GM13976 (cell line): Measurements from ENCODE around the gene SLC6A7.
"Not testable (repeated sequence)": the region's sequence is repeated elsewhere in the genome, so short reads cannot be mapped to it uniquely, and the experiment has no call there.

Experiments
- DNase-seq: peaks from one replicate; pipeline ENCODE4 v3.0.0; 2012; ENCODE audit warnings: low spot score
- in situ Hi-C: fragments of 300-500 bp; cut with MboI; formaldehyde crosslinking; loops from one replicate; pipeline ENCODE4 v1.12.0; 2022; ENCODE audit warnings: low sequenced_read_pairs, mixed read lengths, inconsistent platforms; ENCODE audit not compliant: unreplicated experiment
- TF ChIP-seq, protein P1 (sequence below): IDR thresholded peaks from 2 replicates; pipeline ENCODE4 v1.5.1; 2012; ENCODE audit warnings: borderline replicate concordance, mild to moderate bottlenecking; ENCODE audit not compliant: insufficient read depth; ENCODE audit errors: extremely low read depth, missing control alignments, control extremely low read depth

Gene SLC6A7

DNA sequence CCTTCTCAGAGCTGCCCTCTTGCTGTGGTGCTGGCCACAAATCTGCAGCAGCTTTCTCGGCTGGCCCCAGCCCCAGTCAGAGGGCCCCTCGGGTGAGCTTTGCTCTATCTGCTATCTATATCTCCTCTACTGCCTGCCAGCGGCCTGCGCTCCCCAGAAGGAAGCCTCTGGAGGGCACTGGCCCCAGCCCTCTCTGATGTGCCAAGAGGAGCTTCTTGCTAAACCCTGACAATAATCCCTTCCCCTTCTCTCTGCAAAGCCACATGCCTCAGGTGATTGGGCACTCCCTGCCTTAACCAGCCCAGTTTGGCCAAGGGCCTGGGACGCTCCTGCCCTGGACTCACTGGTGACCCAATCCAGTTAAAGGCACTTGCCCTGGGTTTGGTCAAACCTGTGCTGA, 57.0 kb downstream of the SLC6A7 start:
- DNase-seq = no peak
- in situ Hi-C loops = no loop called here
- TF ChIP-seq, protein P1, sequence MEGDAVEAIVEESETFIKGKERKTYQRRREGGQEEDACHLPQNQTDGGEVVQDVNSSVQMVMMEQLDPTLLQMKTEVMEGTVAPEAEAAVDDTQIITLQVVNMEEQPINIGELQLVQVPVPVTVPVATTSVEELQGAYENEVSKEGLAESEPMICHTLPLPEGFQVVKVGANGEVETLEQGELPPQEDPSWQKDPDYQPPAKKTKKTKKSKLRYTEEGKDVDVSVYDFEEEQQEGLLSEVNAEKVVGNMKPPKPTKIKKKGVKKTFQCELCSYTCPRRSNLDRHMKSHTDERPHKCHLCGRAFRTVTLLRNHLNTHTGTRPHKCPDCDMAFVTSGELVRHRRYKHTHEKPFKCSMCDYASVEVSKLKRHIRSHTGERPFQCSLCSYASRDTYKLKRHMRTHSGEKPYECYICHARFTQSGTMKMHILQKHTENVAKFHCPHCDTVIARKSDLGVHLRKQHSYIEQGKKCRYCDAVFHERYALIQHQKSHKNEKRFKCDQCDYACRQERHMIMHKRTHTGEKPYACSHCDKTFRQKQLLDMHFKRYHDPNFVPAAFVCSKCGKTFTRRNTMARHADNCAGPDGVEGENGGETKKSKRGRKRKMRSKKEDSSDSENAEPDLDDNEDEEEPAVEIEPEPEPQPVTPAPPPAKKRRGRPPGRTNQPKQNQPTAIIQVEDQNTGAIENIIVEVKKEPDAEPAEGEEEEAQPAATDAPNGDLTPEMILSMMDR = no peak

DNA sequence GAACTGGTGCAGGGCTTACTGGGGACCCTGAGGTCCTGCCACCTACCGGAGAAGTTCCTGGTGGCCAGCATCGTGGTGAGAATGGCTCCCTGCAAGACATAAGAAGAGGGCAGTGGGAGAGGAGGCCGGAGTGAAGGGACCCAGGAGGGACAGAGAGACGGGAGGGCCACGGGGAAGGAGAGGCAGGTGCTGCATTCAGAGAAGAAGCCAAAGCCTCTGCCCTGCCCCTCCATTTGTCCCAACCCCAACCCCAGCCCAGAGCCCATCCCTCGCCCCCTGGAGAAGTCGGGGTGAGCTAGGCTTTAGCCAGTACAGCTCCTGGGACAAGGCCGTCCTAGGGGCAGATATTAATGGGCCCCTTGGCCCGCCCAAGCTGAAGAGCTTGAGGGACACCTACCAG, 57.9 kb downstream of the SLC6A7 start:
- in situ Hi-C loops = no loop called here
- DNase-seq = no peak
- TF ChIP-seq, protein P1 = no peak

DNA sequence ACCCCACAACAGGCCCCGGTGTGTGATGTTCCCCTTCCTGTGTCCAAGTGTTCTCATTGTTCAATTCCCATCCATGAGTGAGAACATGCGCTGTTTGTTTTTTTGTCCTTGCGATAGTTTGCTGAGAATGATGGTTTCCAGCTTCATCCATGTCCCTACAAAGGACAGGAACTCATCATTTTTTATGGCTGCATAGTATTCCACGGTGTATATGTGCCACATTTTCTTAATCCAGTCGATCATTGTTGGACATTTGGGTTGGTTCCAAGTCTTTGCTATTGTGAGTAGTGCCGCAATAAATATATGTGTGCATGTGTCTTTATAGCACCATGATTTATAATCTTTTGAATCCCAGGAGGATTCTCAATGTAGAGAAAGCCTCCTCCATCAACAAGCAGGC, 58.6 kb downstream of the SLC6A7 start:
- in situ Hi-C loops, DNase-seq: not testable (repeated sequence)

DNA sequence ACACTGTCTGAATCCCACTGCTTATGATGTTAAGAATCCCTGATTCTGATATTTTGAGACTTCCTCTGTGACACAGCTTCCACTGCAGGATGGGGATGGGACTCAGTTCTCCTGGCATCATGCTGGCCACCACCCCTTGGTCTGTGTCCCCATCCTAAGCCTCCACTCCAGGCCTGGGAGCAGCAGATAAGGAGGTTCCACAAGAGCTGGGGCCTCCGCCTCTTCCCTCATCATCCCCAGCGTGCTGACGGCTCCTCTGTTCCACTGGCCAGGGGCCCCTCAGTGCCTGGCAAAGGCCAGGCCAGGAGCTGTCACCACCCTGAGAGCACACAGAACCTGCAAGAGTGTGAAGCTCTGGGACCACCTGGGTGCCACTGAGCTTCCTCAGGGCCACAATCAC, 59.1 kb downstream of the SLC6A7 start:
- TF ChIP-seq, protein P1 = no peak
- no peak for DNase-seq
- in situ Hi-C loops = no loop called here

DNA sequence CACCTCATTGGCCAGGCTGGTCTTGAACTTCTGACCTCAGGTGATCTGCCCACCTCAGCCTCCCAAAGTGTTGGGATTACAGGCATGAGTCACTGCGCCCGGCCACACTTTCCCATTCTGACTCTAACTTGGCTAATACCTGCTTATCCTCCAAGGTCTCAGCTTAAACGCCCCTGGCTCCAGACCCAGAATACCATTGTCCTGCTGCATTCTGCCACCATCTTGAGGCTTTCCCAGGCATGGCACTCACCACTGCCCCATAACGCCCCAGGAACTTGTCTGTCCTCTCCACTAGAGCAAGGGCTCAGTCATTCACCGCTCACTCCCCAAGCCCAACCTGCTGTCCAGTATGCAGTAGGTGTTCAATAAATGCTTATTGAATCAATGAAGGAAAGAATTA, 59.9 kb downstream of the SLC6A7 start:
- TF ChIP-seq, protein P1 = no peak
- in situ Hi-C loops = no loop called here
- no peak for DNase-seq

DNA sequence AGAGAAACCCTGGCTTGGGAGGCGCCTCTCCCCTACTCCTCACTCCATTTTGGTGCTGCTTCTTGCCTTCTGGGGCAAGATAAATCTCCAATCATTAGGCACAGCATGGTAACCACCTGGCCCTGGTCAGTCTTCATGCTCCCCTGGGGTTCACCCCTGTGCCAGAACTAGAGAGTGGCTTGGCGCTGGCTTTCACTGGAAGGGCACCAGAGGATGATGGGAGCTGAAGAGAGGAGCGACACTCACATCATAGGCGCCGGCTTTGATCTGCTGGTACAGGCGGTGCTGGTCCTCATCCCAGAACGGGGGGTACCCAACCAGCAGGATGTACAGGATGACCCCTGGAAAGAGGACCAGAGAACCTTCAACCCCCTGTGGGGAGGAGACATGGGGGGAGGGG, 61.6 kb downstream of the SLC6A7 start:
- in situ Hi-C loops = no loop called here
- TF ChIP-seq, protein P1 = no peak
- DNase-seq = no peak

DNA sequence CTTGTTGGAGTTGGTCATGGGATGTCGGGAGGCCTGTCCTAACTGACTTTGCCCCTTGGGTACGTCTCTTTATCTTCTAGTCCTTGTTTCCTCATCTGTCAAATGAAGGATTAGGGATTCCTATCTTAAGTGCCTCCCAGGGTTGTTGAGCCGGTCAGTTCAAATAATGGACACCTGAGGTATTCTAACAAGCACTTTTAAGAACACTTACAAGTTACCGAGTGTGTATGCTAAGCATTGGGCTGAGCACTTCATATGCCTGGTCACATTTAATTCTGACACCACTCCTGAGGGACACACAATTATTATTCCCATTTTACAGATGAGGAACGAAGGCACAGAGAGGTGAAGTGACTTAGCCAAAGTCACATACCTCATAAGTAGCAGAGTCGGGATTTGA, 62.6 kb downstream of the SLC6A7 start:
- in situ Hi-C loops = no loop called here
- no peak for DNase-seq
- TF ChIP-seq, protein P1 = no peak
